MCF 10A (cell line): Measurements from ENCODE around the gene SRRM1. TPM values are rescaled to one million over a fixed set of nuclear protein-coding genes. Genes with fewer than 3 reads are reported as not detected.
A peak's percentile ranks its signal among the peaks of the same experiment; 100 is the strongest.

Experiments used
- BruUV-seq: library from RNA; stranded (reverse); fragments of 400-500 nt; replicated peaks from 2 replicates; lab custom pipeline; 2021; lab: Mats Ljungman, UMichigan
- CTCF ChIA-PET: fragments of 300-600 bp; sonication (Branson Sonifier 250); formaldehyde crosslinking; extraction: SDS; loops from one replicate; lab custom pipeline; 2021; ENCODE audit warnings: antibody characterized with exemption, inconsistent platforms; lab: Yijun Ruan, JAX
- POLR2A ChIA-PET: fragments of 300-600, 350-650 bp; sonication (Branson Sonifier 250); formaldehyde crosslinking; extraction: SDS; loops from one replicate; lab custom pipeline; 2020; ENCODE audit warnings: antibody characterized with exemption, inconsistent platforms; lab: Yijun Ruan, JAX
- DNase-seq: peaks from one replicate; pipeline ENCODE4 v3.0.0-alpha.2; 2018; ENCODE audit not compliant: unreplicated experiment
- H3K27ac Mint-ChIP-seq: one replicate; pipeline ENCODE4 v1.8.0; 2022; ENCODE audit warnings: mild to moderate bottlenecking, low read depth, mixed read lengths; ENCODE audit not compliant: unreplicated experiment
- H3K27me3 Mint-ChIP-seq: one replicate; pipeline ENCODE4 v1.8.0; 2022; ENCODE audit warnings: mixed read lengths; ENCODE audit not compliant: insufficient read depth, unreplicated experiment
- H3K36me3 Mint-ChIP-seq: one replicate; pipeline ENCODE4 v1.8.0; 2022; ENCODE audit warnings: mild to moderate bottlenecking, moderate library complexity, mixed read lengths; ENCODE audit not compliant: insufficient read depth, unreplicated experiment
- H3K4me1 Mint-ChIP-seq: one replicate; pipeline ENCODE4 v1.8.0; 2022; ENCODE audit warnings: mixed read lengths; ENCODE audit not compliant: insufficient read depth, unreplicated experiment
- H3K4me3 Mint-ChIP-seq: one replicate; pipeline ENCODE4 v1.8.0; 2022; ENCODE audit warnings: mild to moderate bottlenecking, moderate library complexity, mixed read lengths; ENCODE audit not compliant: unreplicated experiment
- H3K9me3 Mint-ChIP-seq: one replicate; pipeline ENCODE4 v1.8.0; 2022; ENCODE audit warnings: mixed read lengths; ENCODE audit not compliant: unreplicated experiment
- intact Hi-C: fragments of 100-400 bp; cut with micrococcal nuclease; formaldehyde crosslinking; loops from 2 replicates; pipeline ENCODE4 v1.14.1; 2022
- total RNA-seq: library from RNA; stranded (reverse); gene quantifications from 2 replicates; pipeline ENCODE4 v1.2.3, GENCODE V29; 2022
- TF ChIP-seq, protein P1 (sequence below): fragments of 200-600 bp; IDR thresholded peaks from one replicate; pipeline ENCODE4 v1.8.0; 2022; ENCODE audit warnings: antibody characterized with exemption, mild to moderate bottlenecking; ENCODE audit not compliant: unreplicated experiment

The SRRM1 gene
- total RNA-seq, 1 experiment from 2014 or later: 154 TPM

DNA sequence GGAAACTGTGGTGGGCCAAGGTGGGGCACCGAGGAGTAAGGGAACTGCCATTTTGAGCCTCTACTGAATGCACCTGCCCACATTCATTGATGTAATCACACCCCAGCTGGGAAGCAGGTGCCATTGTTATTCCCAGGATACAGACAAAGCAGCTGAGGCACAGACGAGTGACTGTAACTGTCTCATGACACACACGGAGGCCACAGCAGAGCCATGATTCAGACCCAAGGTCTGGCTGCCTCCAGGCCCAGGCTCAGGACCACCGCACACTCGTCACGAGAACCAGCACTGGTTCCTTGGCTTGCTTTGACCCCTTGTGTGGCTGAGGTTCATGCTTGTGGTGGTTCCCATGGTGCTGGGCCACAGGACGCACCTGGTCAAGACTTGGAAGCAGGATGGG lies 56.5 kb downstream of the SRRM1 start:
- Mint-ChIP-seq H3K4me3 (no peak overlapping the region), H3K9me3 (no peaks in the 10 kb centered on the region), H3K36me3 (peaks cover 5% of the 10 kb centered on the region), H3K27me3 (no peaks in the 10 kb centered on the region), H3K4me1 (peaks cover 2% of the 10 kb centered on the region), H3K27ac (no peak overlapping the region)
- CTCF ChIA-PET: interaction anchor here (0.9 to 5.5 kb wide), 4 partner anchors 12 to 148 kb away, joined by 3 to 47 read pairs (median 4); no protein-coding TSS in a partner anchor
- no peak for DNase-seq
- POLR2A ChIA-PET: interaction anchor here (1.2 kb wide), 2 partner anchors 19 to 127 kb away, joined by 3 to 4 read pairs; no protein-coding TSS in a partner anchor
- intact Hi-C loops: no loop called here
- TF ChIP-seq, protein P1, sequence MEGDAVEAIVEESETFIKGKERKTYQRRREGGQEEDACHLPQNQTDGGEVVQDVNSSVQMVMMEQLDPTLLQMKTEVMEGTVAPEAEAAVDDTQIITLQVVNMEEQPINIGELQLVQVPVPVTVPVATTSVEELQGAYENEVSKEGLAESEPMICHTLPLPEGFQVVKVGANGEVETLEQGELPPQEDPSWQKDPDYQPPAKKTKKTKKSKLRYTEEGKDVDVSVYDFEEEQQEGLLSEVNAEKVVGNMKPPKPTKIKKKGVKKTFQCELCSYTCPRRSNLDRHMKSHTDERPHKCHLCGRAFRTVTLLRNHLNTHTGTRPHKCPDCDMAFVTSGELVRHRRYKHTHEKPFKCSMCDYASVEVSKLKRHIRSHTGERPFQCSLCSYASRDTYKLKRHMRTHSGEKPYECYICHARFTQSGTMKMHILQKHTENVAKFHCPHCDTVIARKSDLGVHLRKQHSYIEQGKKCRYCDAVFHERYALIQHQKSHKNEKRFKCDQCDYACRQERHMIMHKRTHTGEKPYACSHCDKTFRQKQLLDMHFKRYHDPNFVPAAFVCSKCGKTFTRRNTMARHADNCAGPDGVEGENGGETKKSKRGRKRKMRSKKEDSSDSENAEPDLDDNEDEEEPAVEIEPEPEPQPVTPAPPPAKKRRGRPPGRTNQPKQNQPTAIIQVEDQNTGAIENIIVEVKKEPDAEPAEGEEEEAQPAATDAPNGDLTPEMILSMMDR: no peak
- BruUV-seq: no TSS peak

GRCh38 chr1:24702511-24703293 lies 59.6 kb downstream of the SRRM1 start:
- H3K36me3 Mint-ChIP-seq: peaks cover 5% of the 10 kb centered on the region
- no peak overlapping the region for H3K4me3 Mint-ChIP-seq
- no TSS peak for BruUV-seq
- intact Hi-C loops: no loop called here
- ChIA-PET POLR2A (interaction anchor here (0.6 to 1.5 kb wide), 3 partner anchors 42 to 293 kb away, joined by 3 to 4 read pairs (median 4); partner anchors contain the start of gene CLIC4), CTCF (interaction anchor here (0.6 kb wide), 2 partner anchors 15 to 502 kb away, joined by 3 read pairs; no protein-coding TSS in a partner anchor)
- no peaks in the 10 kb centered on the region for H3K27me3 Mint-ChIP-seq
- peaks cover 19% of the 10 kb centered on the region for H3K4me1 Mint-ChIP-seq
- H3K27ac Mint-ChIP-seq: no peak overlapping the region
- TF ChIP-seq, protein P1: no peak
- no peaks in the 10 kb centered on the region for H3K9me3 Mint-ChIP-seq
- DNase-seq: peak; percentile 56

GRCh38 chr1:24704411-24705259 lies 61.5 kb downstream of the SRRM1 start:
- H3K9me3 Mint-ChIP-seq: no peaks in the 10 kb centered on the region
- TF ChIP-seq, protein P1: no peak
- DNase-seq: peak; percentile 31
- peaks cover 19% of the 10 kb centered on the region for H3K4me1 Mint-ChIP-seq
- ChIA-PET POLR2A (interaction anchor here (0.9 to 1.3 kb wide), 2 partner anchors 14 to 42 kb away, joined by 3 to 8 read pairs; no protein-coding TSS in a partner anchor), CTCF (interaction anchor here (1.0 to 2.4 kb wide), 2 partner anchors 16 kb away, joined by 7 to 20 read pairs; no protein-coding TSS in a partner anchor)
- no peaks in the 10 kb centered on the region for H3K27me3 Mint-ChIP-seq
- peak overlapping the region; percentile 43 for H3K4me3 Mint-ChIP-seq
- peak overlapping the region; percentile 68 for H3K27ac Mint-ChIP-seq
- intact Hi-C loops: no loop called here
- H3K36me3 Mint-ChIP-seq: peaks cover 5% of the 10 kb centered on the region
- no TSS peak for BruUV-seq
